ENCODE measurements around the gene NPR1.

Gene NPR1

GRCh38 chr1:153642161-153642560 lies 36.3 kb upstream of the NPR1 start:
- Histone ChIP-seq H3K27me3 (ENCODE audit: low read depth) (no peaks in the 10 kb centered on the region), H3K36me3 (replicated peaks) (peaks cover 93% of the 10 kb centered on the region), H3K4me1 (peaks cover under 1% of the 10 kb centered on the region), H3K4me3 (no peak overlapping the region), H3K9me3 (no peaks in the 10 kb centered on the region)
- in situ Hi-C loops (cut with MboI; ENCODE audit: low sequenced_read_pairs), result no loop called here
- DNase-seq (ENCODE audit: low spot score in 2 of 2), result no peak

GRCh38 chr1:153643100-153643499 lies 35.4 kb upstream of the NPR1 start:
- H3K4me1 ChIP-seq, result no peaks in the 10 kb centered on the region; the same call in none of the 2 replicates
- no peaks in the 10 kb centered on the region for H3K9me3 ChIP-seq
- H3K27me3 ChIP-seq (ENCODE audit: low read depth), result no peaks in the 10 kb centered on the region
- H3K36me3 ChIP-seq (replicated peaks), result peaks cover 83% of the 10 kb centered on the region
- DNase-seq (ENCODE audit: low spot score in 2 of 2), result no peak
- in situ Hi-C loops (cut with MboI; ENCODE audit: low sequenced_read_pairs), result no loop called here
- H3K4me3 ChIP-seq, result no peak overlapping the region

- no peak for DNase-seq (ENCODE audit: low spot score in 2 of 2)
- Histone ChIP-seq H3K4me1 (no peaks in the 10 kb centered on the region; the same call in 1 of the 2 replicates), H3K9me3 (no peaks in the 10 kb centered on the region), H3K27me3 (ENCODE audit: low read depth) (no peaks in the 10 kb centered on the region), H3K4me3 (no peak overlapping the region), H3K36me3 (replicated peaks) (peaks cover 76% of the 10 kb centered on the region)
- in situ Hi-C loops (cut with MboI; ENCODE audit: low sequenced_read_pairs), result no loop called here
Observed at GRCh38 chr1:153643816-153644215, 34.7 kb upstream of the NPR1 start.

GRCh38 chr1:153646672-153647345 lies 31.7 kb upstream of the NPR1 start:
- in situ Hi-C loops (cut with MboI; ENCODE audit: low sequenced_read_pairs), result no loop called here
- Histone ChIP-seq H3K27me3 (ENCODE audit: low read depth) (no peaks in the 10 kb centered on the region), H3K9me3 (no peaks in the 10 kb centered on the region), H3K36me3 (replicated peaks) (peaks cover 46% of the 10 kb centered on the region), H3K4me1 (no peaks in the 10 kb centered on the region), H3K4me3 (no peak overlapping the region)
- no peak for DNase-seq (ENCODE audit: low spot score in 2 of 2)

GRCh38 chr1:153647346-153647714 lies 31.2 kb upstream of the NPR1 start:
- Histone ChIP-seq H3K27me3 (ENCODE audit: low read depth) (no peaks in the 10 kb centered on the region), H3K9me3 (no peaks in the 10 kb centered on the region), H3K36me3 (replicated peaks) (peaks cover 41% of the 10 kb centered on the region), H3K4me1 (no peaks in the 10 kb centered on the region), H3K4me3 (no peak overlapping the region)
- DNase-seq (ENCODE audit: low spot score in 2 of 2), result no peak
- in situ Hi-C loops (cut with MboI; ENCODE audit: low sequenced_read_pairs), result no loop called here

GRCh38 chr1:153648000-153648643 lies 30.4 kb upstream of the NPR1 start:
- Histone ChIP-seq H3K27me3 (ENCODE audit: low read depth) (no peaks in the 10 kb centered on the region), H3K36me3 (replicated peaks) (peaks cover 33% of the 10 kb centered on the region), H3K4me3 (no peak overlapping the region), H3K9me3 (no peaks in the 10 kb centered on the region), H3K4me1 (no peaks in the 10 kb centered on the region)
- in situ Hi-C loops (cut with MboI; ENCODE audit: low sequenced_read_pairs), result no loop called here
- DNase-seq (ENCODE audit: low spot score in 2 of 2), result no peak

- no peak for DNase-seq (ENCODE audit: low spot score in 2 of 2)
- in situ Hi-C loops (cut with MboI; ENCODE audit: low sequenced_read_pairs), result no loop called here
Observed at GRCh38 chr1:153649137-153649862, 29.2 kb upstream of the NPR1 start.

GRCh38 chr1:153649863-153650235 lies 28.6 kb upstream of the NPR1 start:
- no peak overlapping the region for H3K4me3 ChIP-seq
- in situ Hi-C loops (cut with MboI; ENCODE audit: low sequenced_read_pairs), result loop anchor here (25.0 kb wide), 1 partner anchor 612 kb away; the partner anchor contains the start of gene HAX1
- no peak for DNase-seq (ENCODE audit: low spot score in 2 of 2)
- H3K27me3 ChIP-seq (ENCODE audit: low read depth), result no peaks in the 10 kb centered on the region
- peaks cover 16% of the 10 kb centered on the region for H3K36me3 ChIP-seq (replicated peaks)
- H3K9me3 ChIP-seq, result no peaks in the 10 kb centered on the region
- H3K4me1 ChIP-seq, result no peaks in the 10 kb centered on the region

More at GRCh38 chr1:153649137-153649862, 29.2 kb upstream of the NPR1 start:
- no peaks in the 10 kb centered on the region for H3K4me1 ChIP-seq
- no peaks in the 10 kb centered on the region for H3K9me3 ChIP-seq
- H3K36me3 ChIP-seq (replicated peaks), result peaks cover 21% of the 10 kb centered on the region
- no peaks in the 10 kb centered on the region for H3K27me3 ChIP-seq (ENCODE audit: low read depth)
- no peak overlapping the region for H3K4me3 ChIP-seq

- H3K4me3 ChIP-seq, result no peak overlapping the region
- no peaks in the 10 kb centered on the region for H3K9me3 ChIP-seq
- no peaks in the 10 kb centered on the region for H3K4me1 ChIP-seq
- H3K27me3 ChIP-seq (ENCODE audit: low read depth), result no peaks in the 10 kb centered on the region
- no peaks in the 10 kb centered on the region for H3K36me3 ChIP-seq (replicated peaks)
- no peak for DNase-seq (ENCODE audit: low spot score in 2 of 2)
- in situ Hi-C loops (cut with MboI; ENCODE audit: low sequenced_read_pairs), result loop anchor here (25.0 kb wide), 1 partner anchor 611 kb away; the partner anchor contains the start of gene HAX1
Observed at GRCh38 chr1:153651771-153652170, 26.7 kb upstream of the NPR1 start.

GRCh38 chr1:153652805-153653500 lies 25.5 kb upstream of the NPR1 start:
- H3K4me1 ChIP-seq, result no peaks in the 10 kb centered on the region
- in situ Hi-C loops (cut with MboI; ENCODE audit: low sequenced_read_pairs), result loop anchor here (25.0 kb wide), 1 partner anchor 609 kb away; the partner anchor contains the start of gene HAX1
- H3K27me3 ChIP-seq (ENCODE audit: low read depth), result no peaks in the 10 kb centered on the region
- no peak overlapping the region for H3K4me3 ChIP-seq
- no peak for DNase-seq (ENCODE audit: low spot score in 2 of 2)
- no peaks in the 10 kb centered on the region for H3K36me3 ChIP-seq (replicated peaks)
- no peaks in the 10 kb centered on the region for H3K9me3 ChIP-seq

GRCh38 chr1:153655333-153655732 lies 23.2 kb upstream of the NPR1 start:
- H3K27me3 ChIP-seq (ENCODE audit: low read depth), result no peaks in the 10 kb centered on the region
- no peak for DNase-seq (ENCODE audit: low spot score in 2 of 2)
- H3K9me3 ChIP-seq, result no peaks in the 10 kb centered on the region
- H3K4me3 ChIP-seq, result no peak overlapping the region
- peaks cover 11% of the 10 kb centered on the region for H3K36me3 ChIP-seq (replicated peaks)
- H3K4me1 ChIP-seq, result peaks cover 10% of the 10 kb centered on the region
- in situ Hi-C loops (cut with MboI; ENCODE audit: low sequenced_read_pairs), result loop anchor here (25.0 kb wide), 1 partner anchor 607 kb away; the partner anchor contains the start of gene HAX1

GRCh38 chr1:153658400-153659174 lies 19.9 kb upstream of the NPR1 start, which contains the start of gene SNAPIN:
SNAPIN (plus strand) TSS chr1:153658703; CDS start chr1:153658744, 41 bp downstream.
- Histone ChIP-seq H3K4me3 (peak within 1 kb of the TSS; percentile 96), H3K9me3 (no peaks in the 10 kb centered on the region), H3K27me3 (ENCODE audit: low read depth) (no peaks in the 10 kb centered on the region), H3K4me1 (peaks cover 10% of the 10 kb centered on the region), H3K36me3 (replicated peaks) (peaks cover 40% of the 10 kb centered on the region)
- in situ Hi-C loops (cut with MboI; ENCODE audit: low sequenced_read_pairs), result loop anchor here (25.0 kb wide), 1 partner anchor 604 kb away; the partner anchor contains the start of gene HAX1
- peak; percentile 93 to 96 for DNase-seq (ENCODE audit: low spot score in 2 of 2)

- in situ Hi-C loops (cut with MboI; ENCODE audit: low sequenced_read_pairs), result loop anchor here (25.0 kb wide), 1 partner anchor 603 kb away; the partner anchor contains the start of gene HAX1
- Histone ChIP-seq H3K27me3 (ENCODE audit: low read depth) (no peaks in the 10 kb centered on the region), H3K4me3 (peak overlapping the region; percentile 96), H3K4me1 (peaks cover 10% of the 10 kb centered on the region), H3K36me3 (replicated peaks) (peaks cover 46% of the 10 kb centered on the region), H3K9me3 (no peaks in the 10 kb centered on the region)
- no peak for DNase-seq (ENCODE audit: low spot score in 2 of 2)
Observed at GRCh38 chr1:153659175-153659534, 19.3 kb upstream of the NPR1 start.
